ENCODE measurements around the gene BPIFB3. TPM values are rescaled to one million over a fixed set of nuclear protein-coding genes. Genes with fewer than 3 reads are reported as not detected.

The BPIFB3 gene
- total RNA-seq, 1 donor from 2014 or later = not detected

DNA sequence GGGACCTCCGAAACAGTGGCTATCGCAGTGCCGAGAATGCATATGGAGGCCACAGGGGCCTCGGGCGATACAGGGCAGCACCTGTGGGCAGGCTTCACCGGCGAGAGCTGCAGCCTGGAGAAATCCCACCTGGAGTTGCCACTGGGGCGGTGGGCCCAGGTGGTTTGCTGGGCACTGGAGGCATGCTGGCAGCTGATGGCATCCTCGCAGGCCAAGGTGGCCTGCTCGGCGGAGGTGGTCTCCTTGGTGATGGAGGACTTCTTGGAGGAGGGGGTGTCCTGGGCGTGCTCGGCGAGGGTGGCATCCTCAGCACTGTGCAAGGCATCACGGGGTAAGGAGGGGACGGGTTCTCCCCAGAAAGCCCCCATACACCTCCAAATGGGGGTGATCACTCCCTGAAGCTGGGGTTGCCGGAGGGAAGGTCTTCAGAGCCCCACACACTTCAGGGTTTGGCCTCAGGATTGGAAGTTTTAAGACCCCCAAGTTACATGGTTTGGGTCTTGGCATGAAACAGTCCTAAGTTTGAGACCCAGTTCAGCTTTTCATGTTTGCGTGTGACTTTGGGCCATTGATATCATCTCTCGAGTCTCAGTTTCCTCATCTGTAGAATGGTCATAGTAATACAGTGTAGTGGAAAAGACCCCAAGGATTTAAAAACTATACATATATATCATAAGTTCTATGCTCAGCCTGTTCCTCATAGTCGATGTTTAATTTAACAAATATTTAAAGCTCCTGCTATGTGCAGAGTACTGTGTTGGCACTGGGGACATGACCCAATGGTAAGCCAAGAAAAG lies 30.0 kb downstream of the BPIFB3 start:
- Mint-ChIP-seq H3K27ac (ENCODE audit: unreplicated experiment) (no peak overlapping the region), H3K4me1 (ENCODE audit: low read depth, unreplicated experiment) (no peaks in the 10 kb centered on the region), H3K36me3 (ENCODE audit: unreplicated experiment) (peaks cover 5% of the 10 kb centered on the region), H3K27me3 (ENCODE audit: unreplicated experiment) (peaks cover 3% of the 10 kb centered on the region), H3K4me3 (ENCODE audit: unreplicated experiment) (no peak overlapping the region), H3K9me3 (ENCODE audit: unreplicated experiment) (peaks cover 4% of the 10 kb centered on the region)
- TF ChIP-seq, protein P1, sequence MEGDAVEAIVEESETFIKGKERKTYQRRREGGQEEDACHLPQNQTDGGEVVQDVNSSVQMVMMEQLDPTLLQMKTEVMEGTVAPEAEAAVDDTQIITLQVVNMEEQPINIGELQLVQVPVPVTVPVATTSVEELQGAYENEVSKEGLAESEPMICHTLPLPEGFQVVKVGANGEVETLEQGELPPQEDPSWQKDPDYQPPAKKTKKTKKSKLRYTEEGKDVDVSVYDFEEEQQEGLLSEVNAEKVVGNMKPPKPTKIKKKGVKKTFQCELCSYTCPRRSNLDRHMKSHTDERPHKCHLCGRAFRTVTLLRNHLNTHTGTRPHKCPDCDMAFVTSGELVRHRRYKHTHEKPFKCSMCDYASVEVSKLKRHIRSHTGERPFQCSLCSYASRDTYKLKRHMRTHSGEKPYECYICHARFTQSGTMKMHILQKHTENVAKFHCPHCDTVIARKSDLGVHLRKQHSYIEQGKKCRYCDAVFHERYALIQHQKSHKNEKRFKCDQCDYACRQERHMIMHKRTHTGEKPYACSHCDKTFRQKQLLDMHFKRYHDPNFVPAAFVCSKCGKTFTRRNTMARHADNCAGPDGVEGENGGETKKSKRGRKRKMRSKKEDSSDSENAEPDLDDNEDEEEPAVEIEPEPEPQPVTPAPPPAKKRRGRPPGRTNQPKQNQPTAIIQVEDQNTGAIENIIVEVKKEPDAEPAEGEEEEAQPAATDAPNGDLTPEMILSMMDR (IDR thresholded peaks at IDR 0.05; ENCODE audit: partially characterized antibody, unreplicated experiment) = no peak
- DNase-seq = no peak

DNA sequence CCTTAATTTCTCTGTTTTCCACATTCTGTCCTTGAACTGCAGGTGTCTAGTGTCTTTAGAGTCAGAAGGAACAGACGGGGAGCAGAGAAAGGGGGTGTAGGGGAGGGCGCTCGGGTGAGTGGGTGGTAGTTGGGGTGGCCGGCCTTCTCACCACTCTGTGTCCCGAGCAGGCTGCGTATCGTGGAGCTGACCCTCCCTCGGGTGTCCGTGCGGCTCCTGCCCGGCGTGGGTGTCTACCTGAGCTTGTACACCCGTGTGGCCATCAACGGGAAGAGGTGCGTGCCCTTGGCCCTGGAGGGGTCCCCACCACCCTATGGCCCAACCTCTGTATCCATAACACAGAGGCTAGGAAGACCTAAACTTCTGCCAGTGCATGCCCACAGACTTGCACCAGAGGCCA lies 31.0 kb downstream of the BPIFB3 start:
- TF ChIP-seq, protein P1 (IDR thresholded peaks at IDR 0.05; ENCODE audit: partially characterized antibody, unreplicated experiment) = no peak
- H3K4me1 Mint-ChIP-seq (ENCODE audit: low read depth, unreplicated experiment) = no peaks in the 10 kb centered on the region
- no peak for DNase-seq
- H3K4me3 Mint-ChIP-seq (ENCODE audit: unreplicated experiment) = no peak overlapping the region
- peaks cover 5% of the 10 kb centered on the region for H3K36me3 Mint-ChIP-seq (ENCODE audit: unreplicated experiment)
- H3K27ac Mint-ChIP-seq (ENCODE audit: unreplicated experiment) = no peak overlapping the region
- peaks cover 4% of the 10 kb centered on the region for H3K9me3 Mint-ChIP-seq (ENCODE audit: unreplicated experiment)
- peaks cover 3% of the 10 kb centered on the region for H3K27me3 Mint-ChIP-seq (ENCODE audit: unreplicated experiment)

DNA sequence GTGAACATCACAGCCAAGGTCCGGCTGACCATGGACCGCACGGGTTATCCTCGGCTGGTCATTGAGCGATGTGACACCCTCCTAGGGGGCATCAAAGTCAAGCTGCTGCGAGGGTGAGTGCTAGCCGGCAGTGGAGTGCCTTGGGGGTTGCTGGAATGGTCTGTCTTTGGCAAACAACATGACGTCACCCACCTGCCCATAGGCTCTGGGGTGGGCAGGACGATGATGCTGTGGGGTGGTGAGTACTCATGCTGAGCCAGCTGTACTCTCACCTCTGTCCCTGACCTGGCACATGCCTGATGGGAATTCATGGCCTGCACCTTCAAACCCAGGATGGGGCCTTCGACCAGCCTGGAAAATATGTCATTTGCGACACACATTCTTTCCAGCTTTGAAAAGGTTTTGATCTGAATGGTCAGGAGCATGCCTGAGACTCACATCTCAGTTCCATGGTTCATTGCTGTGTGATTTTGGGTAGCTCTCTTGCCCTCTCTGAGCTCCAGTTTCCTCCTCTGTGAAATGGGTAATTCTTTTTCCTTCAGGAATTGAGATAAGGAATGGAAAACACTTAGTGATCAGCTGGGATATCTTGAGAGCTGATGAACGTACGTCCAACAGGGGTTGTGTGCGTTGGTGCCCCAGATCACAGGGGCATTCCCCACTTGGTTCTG lies 32.5 kb downstream of the BPIFB3 start:
- Mint-ChIP-seq H3K4me3 (ENCODE audit: unreplicated experiment) (no peak overlapping the region), H3K36me3 (ENCODE audit: unreplicated experiment) (no peaks in the 10 kb centered on the region), H3K27me3 (ENCODE audit: unreplicated experiment) (peaks cover 5% of the 10 kb centered on the region), H3K9me3 (ENCODE audit: unreplicated experiment) (peaks cover 4% of the 10 kb centered on the region), H3K4me1 (ENCODE audit: low read depth, unreplicated experiment) (no peaks in the 10 kb centered on the region), H3K27ac (ENCODE audit: unreplicated experiment) (no peak overlapping the region)
- no peak for DNase-seq
- TF ChIP-seq, protein P1 (IDR thresholded peaks at IDR 0.05; ENCODE audit: partially characterized antibody, unreplicated experiment) = no peak

DNA sequence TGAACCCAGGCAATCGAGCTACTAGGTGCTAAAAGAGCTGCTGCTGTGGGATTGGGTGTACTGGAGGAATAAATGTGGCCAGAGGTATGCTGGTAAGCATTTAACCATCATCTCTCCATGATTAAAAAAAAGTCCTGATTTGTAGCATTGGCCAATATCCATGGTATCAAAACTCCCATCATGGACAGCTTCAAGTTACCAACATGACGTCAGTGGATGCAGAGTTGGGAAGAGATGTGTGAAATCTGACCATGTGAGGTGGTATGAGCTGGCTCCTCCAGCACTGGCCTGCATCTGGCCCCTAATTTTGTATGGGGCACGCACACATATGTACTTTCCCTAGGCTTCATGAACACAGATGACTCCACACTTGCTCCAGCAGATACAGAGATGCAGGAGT lies 37.4 kb downstream of the BPIFB3 start:
- DNase-seq = no peak
- Mint-ChIP-seq H3K36me3 (ENCODE audit: unreplicated experiment) (no peaks in the 10 kb centered on the region), H3K9me3 (ENCODE audit: unreplicated experiment) (peaks cover 2% of the 10 kb centered on the region), H3K4me1 (ENCODE audit: low read depth, unreplicated experiment) (no peaks in the 10 kb centered on the region), H3K27ac (ENCODE audit: unreplicated experiment) (no peak overlapping the region), H3K27me3 (ENCODE audit: unreplicated experiment) (peaks cover 5% of the 10 kb centered on the region), H3K4me3 (ENCODE audit: unreplicated experiment) (no peak overlapping the region)
- TF ChIP-seq, protein P1 (IDR thresholded peaks at IDR 0.05; ENCODE audit: partially characterized antibody, unreplicated experiment) = no peak

DNA sequence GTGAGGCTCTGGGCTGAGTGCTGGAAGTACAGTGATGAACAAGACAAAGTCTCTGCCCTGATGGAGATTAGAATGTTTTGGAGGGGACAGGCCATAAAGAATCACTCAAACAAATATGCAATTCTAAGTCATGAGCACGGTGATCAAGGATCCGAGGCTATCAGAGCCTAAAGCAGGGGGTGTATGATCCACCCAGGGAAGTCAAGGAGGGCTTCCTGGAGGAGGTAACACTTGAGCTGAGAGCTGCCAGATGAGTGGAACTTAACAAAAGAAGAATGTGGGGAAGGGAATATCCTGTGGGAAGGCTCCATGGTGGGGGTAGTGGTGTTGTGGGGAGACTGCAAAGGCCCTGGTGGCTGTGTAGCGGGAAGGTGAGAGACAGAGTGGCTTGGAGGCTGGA lies 38.0 kb downstream of the BPIFB3 start:
- Mint-ChIP-seq H3K4me1 (ENCODE audit: low read depth, unreplicated experiment) (no peaks in the 10 kb centered on the region), H3K9me3 (ENCODE audit: unreplicated experiment) (peaks cover 2% of the 10 kb centered on the region), H3K27ac (ENCODE audit: unreplicated experiment) (no peak overlapping the region), H3K36me3 (ENCODE audit: unreplicated experiment) (no peaks in the 10 kb centered on the region), H3K27me3 (ENCODE audit: unreplicated experiment) (peaks cover 5% of the 10 kb centered on the region), H3K4me3 (ENCODE audit: unreplicated experiment) (no peak overlapping the region)
- TF ChIP-seq, protein P1 (IDR thresholded peaks at IDR 0.05; ENCODE audit: partially characterized antibody, unreplicated experiment) = no peak
- no peak for DNase-seq

Measured in glutamatergic neuron (in vitro differentiated cells).